Astrocyte (in vitro differentiated cells and primary cell): ENCODE results near the gene CLCN5.

Experiments used
- EZH2 ChIP-seq: IDR thresholded peaks from 2 replicates; pipeline ENCODE4 v1.6.1; 2012; ENCODE audit warnings: mild to moderate bottlenecking, low read length, inconsistent platforms; ENCODE audit not compliant: insufficient read depth
- TF ChIP-seq, protein P1 (sequence below): IDR thresholded peaks from 2 replicates; pipeline ENCODE4 v1.5.1; 2011; ENCODE audit warnings: low read depth, mild to moderate bottlenecking, inconsistent platforms, low read length, moderate library complexity; ENCODE audit not compliant: insufficient read depth

DNA sequence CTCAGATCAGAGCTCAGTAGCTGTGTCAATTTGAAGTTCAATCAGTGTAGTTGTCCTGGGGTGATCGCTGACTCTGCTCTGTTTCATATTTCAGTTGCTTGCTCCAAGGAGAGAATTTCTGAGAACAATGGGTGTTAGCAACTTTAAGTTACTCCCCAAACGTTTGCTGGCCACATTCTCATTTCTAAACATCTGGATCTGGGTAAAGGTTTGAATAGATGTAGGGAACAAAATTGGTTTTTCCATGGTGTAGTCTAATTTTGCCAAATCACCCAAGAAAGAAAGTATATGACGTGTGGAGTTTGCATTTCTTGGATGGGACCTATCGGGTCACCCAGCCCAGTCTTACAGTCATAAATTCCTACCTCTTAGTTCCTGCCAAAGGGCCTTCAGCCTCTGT is 174.7 kb downstream of the CLCN5 start:
- TF ChIP-seq, protein P1, sequence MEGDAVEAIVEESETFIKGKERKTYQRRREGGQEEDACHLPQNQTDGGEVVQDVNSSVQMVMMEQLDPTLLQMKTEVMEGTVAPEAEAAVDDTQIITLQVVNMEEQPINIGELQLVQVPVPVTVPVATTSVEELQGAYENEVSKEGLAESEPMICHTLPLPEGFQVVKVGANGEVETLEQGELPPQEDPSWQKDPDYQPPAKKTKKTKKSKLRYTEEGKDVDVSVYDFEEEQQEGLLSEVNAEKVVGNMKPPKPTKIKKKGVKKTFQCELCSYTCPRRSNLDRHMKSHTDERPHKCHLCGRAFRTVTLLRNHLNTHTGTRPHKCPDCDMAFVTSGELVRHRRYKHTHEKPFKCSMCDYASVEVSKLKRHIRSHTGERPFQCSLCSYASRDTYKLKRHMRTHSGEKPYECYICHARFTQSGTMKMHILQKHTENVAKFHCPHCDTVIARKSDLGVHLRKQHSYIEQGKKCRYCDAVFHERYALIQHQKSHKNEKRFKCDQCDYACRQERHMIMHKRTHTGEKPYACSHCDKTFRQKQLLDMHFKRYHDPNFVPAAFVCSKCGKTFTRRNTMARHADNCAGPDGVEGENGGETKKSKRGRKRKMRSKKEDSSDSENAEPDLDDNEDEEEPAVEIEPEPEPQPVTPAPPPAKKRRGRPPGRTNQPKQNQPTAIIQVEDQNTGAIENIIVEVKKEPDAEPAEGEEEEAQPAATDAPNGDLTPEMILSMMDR = no peak
- TF ChIP-seq EZH2 = no peak
